GM12872 (cell line): ENCODE measurements around the gene ARHGAP15.

Source experiments
- CTCF ChIP-seq: IDR thresholded peaks from 3 replicates; pipeline ENCODE4 v1.5.1; 2011; ENCODE audit warnings: low read depth, mild to moderate bottlenecking, low read length, moderate library complexity; ENCODE audit not compliant: insufficient read depth

ARHGAP15 gene

GRCh38 chr2:143732076-143732475, 602.9 kb downstream of the ARHGAP15 start:
- TF ChIP-seq CTCF: no peak

- no peak for TF ChIP-seq CTCF
Measured at GRCh38 chr2:143732871-143733270, 603.7 kb downstream of the ARHGAP15 start.

GRCh38 chr2:143734507-143734906, 605.3 kb downstream of the ARHGAP15 start:
- no peak for TF ChIP-seq CTCF

- no peak for TF ChIP-seq CTCF
Measured at GRCh38 chr2:143736904-143737303, 607.7 kb downstream of the ARHGAP15 start.

- TF ChIP-seq CTCF: no peak
Measured at GRCh38 chr2:143740431-143740830, 611.2 kb downstream of the ARHGAP15 start.

- TF ChIP-seq CTCF: no peak
Measured at GRCh38 chr2:143741205-143741604, 612.0 kb downstream of the ARHGAP15 start.

- TF ChIP-seq CTCF: no peak
Measured at GRCh38 chr2:143742581-143742980, 613.4 kb downstream of the ARHGAP15 start.

GRCh38 chr2:143744114-143744513, 614.9 kb downstream of the ARHGAP15 start:
- TF ChIP-seq CTCF: no peak
